A673 (cell line): Measurements from ENCODE around the gene USP12.

Experiments
- CTCF ChIP-seq: fragments of 300-800, 200-600 bp; sonication (generic); conservative IDR thresholded peaks from 2 replicates; pipeline ENCODE4 v1.5.1; 2017; ENCODE audit warnings: low read depth, mild to moderate bottlenecking, antibody characterized with exemption, low read length, moderate library complexity, mixed read lengths
- EZH2 ChIP-seq: fragments of 200-600 bp; sonication (generic); IDR thresholded peaks from 2 replicates; pipeline ENCODE4 v1.6.1; 2017; ENCODE audit warnings: borderline replicate concordance, low read depth, mild to moderate bottlenecking, mixed read lengths, antibody characterized with exemption, low read length; ENCODE audit not compliant: poor library complexity, severe bottlenecking

- no peak for TF ChIP-seq CTCF
- no peak for TF ChIP-seq EZH2
These were observed 350 bp upstream of the USP12 start for GRCh38 chr13:27171827-27172494.
